Measurements from ENCODE around the gene RELN.

DNA sequence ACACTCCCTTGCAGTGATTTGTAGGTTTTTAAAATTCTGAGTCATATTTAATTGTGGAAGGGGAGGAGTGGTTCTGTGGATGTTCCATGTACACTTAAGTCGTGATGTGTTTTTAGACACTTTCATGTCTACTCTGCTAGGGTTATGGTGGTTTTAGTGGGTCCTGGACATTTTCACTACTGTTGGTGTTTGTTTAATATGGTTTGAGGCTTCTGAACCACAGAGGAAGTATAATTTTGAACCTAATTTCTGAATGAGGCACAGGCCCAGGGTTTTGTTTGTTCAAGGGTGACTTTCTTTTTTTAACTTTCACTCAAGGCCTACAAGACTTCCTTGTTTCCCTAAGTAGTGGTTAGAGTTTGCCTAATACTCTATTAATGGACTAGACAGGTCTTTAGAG is 556.7 kb downstream of the RELN start:
- TF ChIP-seq, protein P1, sequence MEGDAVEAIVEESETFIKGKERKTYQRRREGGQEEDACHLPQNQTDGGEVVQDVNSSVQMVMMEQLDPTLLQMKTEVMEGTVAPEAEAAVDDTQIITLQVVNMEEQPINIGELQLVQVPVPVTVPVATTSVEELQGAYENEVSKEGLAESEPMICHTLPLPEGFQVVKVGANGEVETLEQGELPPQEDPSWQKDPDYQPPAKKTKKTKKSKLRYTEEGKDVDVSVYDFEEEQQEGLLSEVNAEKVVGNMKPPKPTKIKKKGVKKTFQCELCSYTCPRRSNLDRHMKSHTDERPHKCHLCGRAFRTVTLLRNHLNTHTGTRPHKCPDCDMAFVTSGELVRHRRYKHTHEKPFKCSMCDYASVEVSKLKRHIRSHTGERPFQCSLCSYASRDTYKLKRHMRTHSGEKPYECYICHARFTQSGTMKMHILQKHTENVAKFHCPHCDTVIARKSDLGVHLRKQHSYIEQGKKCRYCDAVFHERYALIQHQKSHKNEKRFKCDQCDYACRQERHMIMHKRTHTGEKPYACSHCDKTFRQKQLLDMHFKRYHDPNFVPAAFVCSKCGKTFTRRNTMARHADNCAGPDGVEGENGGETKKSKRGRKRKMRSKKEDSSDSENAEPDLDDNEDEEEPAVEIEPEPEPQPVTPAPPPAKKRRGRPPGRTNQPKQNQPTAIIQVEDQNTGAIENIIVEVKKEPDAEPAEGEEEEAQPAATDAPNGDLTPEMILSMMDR (IDR thresholded peaks at IDR 0.05; ENCODE audit: low read length), result no peak
- TF ChIP-seq EZH2 (IDR thresholded peaks at IDR 0.05; ENCODE audit: borderline replicate concordance, low read length), result no peak

Data from OCI-LY1 (cell line).